ENCODE results near the gene EMILIN2. TPM values are rescaled to one million over a fixed set of nuclear protein-coding genes. Genes with fewer than 3 reads are reported as not detected.
"Not testable (repeated sequence)": the region's sequence is repeated elsewhere in the genome, so short reads cannot be mapped to it uniquely, and the experiment has no call there.

Gene EMILIN2
- total and polyA plus RNA-seq, 2 of the 13 experiments (the other 11 are each of a cell fraction or from before 2014, with no cell fraction given): 7.6 to 8.2 TPM

- DNase-seq (ENCODE audit: low spot score); ATAC-seq; H3K27ac ChIP-seq (ENCODE audit: extremely low read length, insufficient read depth, low read length); H3K4me3 ChIP-seq (replicated peaks in 1 of 3; ENCODE audit: insufficient read depth in 1 of 3, low read depth in 2 of 3, low read length in 3 of 3); FAIRE-seq; H3K4me2 ChIP-seq (ENCODE audit: low read depth, low read length); POLR2A ChIA-PET; H3K9ac ChIP-seq (ENCODE audit: insufficient read depth, low read depth, low read length); H3K9me3 ChIP-seq (ENCODE audit: low read length); H3K36me3 ChIP-seq (replicated peaks in 1 of 2; ENCODE audit: control insufficient read depth in 1 of 2, insufficient read depth in 2 of 2, low read length in 2 of 2); intact Hi-C loops (cut with micrococcal nuclease; ENCODE audit: unreplicated experiment); H3K79me2 ChIP-seq (ENCODE audit: insufficient read depth, low read length); BruUV-seq (replicated peaks); in situ Hi-C loops (cut with HindIII; ENCODE audit: extremely low pct_ligation_motif_present, low pct_unique_long_range_greater_than_20kb); CTCF ChIA-PET (ENCODE audit: low intra/inter-chr PET ratio, low total read pairs); H2AFZ ChIP-seq (ENCODE audit: low read length); H4K20me1 ChIP-seq (ENCODE audit: insufficient read depth, low read length): not testable (repeated sequence)
- 40% methylated on average over 11 of the region's 12 CpGs for WGBS (ENCODE audit: low lambda C conversion rate)
- Histone ChIP-seq H3K4me1 (ENCODE audit: insufficient read depth, low read length) (peaks cover 19% of the 10 kb centered on the region), H3K27me3 (ENCODE audit: control insufficient read depth in 1 of 2, insufficient read depth in 2 of 2, low read length in 2 of 2) (peaks cover 12 to 81% of the 10 kb centered on the region in 2 experiments)
Observed at GRCh38 chr18:2852460-2852859, 5.7 kb downstream of the EMILIN2 start.

GRCh38 chr18:2853173-2853925 is 6.5 kb downstream of the EMILIN2 start:
- Histone ChIP-seq H3K9me3 (ENCODE audit: low read length) (no peaks in the 10 kb centered on the region), H3K79me2 (ENCODE audit: insufficient read depth, low read length) (no peaks in the 10 kb centered on the region), H3K4me1 (ENCODE audit: insufficient read depth, low read length) (peaks cover 23% of the 10 kb centered on the region), H3K4me2 (ENCODE audit: low read depth, low read length) (no peak overlapping the region), H3K4me3 (replicated peaks in 1 of 3; ENCODE audit: insufficient read depth in 1 of 3, low read depth in 2 of 3, low read length in 3 of 3) (no peak overlapping the region), H3K9ac (ENCODE audit: insufficient read depth, low read depth, low read length) (no peak overlapping the region), H4K20me1 (ENCODE audit: insufficient read depth, low read length) (no peaks in the 10 kb centered on the region), H2AFZ (ENCODE audit: low read length) (no peak overlapping the region), H3K27ac (ENCODE audit: extremely low read length, insufficient read depth, low read length) (no peak overlapping the region), H3K27me3 (ENCODE audit: control insufficient read depth in 1 of 2, insufficient read depth in 2 of 2, low read length in 2 of 2) (peaks cover 14 to 78% of the 10 kb centered on the region in 2 experiments), H3K36me3 (replicated peaks in 1 of 2; ENCODE audit: control insufficient read depth in 1 of 2, insufficient read depth in 2 of 2, low read length in 2 of 2) (no peaks in the 10 kb centered on the region)
- intact Hi-C loops (cut with micrococcal nuclease; ENCODE audit: unreplicated experiment) (no loop called here), in situ Hi-C loops (cut with HindIII; ENCODE audit: extremely low pct_ligation_motif_present, low pct_unique_long_range_greater_than_20kb) (no loop called here)
- no peak for DNase-seq (ENCODE audit: low spot score)
- ChIA-PET CTCF (ENCODE audit: low intra/inter-chr PET ratio, low total read pairs) (no interaction called here), POLR2A (no interaction called here)
- FAIRE-seq: no peak
- no peak for ATAC-seq
- no peak for TF ChIP-seq ZNF253 (CRISPR knock-in tag; IDR thresholded peaks at IDR 0.05; ENCODE audit: borderline replicate concordance)
- TF ChIP-seq ZSCAN20 (CRISPR knock-in tag; IDR thresholded peaks at IDR 0.05; ENCODE audit: borderline replicate concordance): no peak
- TF ChIP-seq REPIN1 (CRISPR knock-in tag; IDR thresholded peaks at IDR 0.05; ENCODE audit: borderline replicate concordance, low read depth): no peak
- TF ChIP-seq BHLHE40 (IDR thresholded peaks at IDR 0.05; ENCODE audit: low read length): no peak
- no peak for TF ChIP-seq DRAP1 (CRISPR knock-in tag; IDR thresholded peaks at IDR 0.05)
- no peak for TF ChIP-seq ARID3A (IDR thresholded peaks at IDR 0.05; ENCODE audit: low read depth, low read length)
- TF ChIP-seq E2F2 (CRISPR knock-in tag; IDR thresholded peaks at IDR 0.05; ENCODE audit: borderline replicate concordance): no peak
- BruUV-seq (replicated peaks): no TSS peak
- 63% methylated on average over 17 of the region's 18 CpGs for WGBS (ENCODE audit: low lambda C conversion rate)

Data from HepG2 (cell line).